Right lobe of liver (tissue), 4 donors: ENCODE measurements around the gene STOML3.

Experiments used
- POLR2A ChIP-seq: fragments of 450-650 bp; IDR thresholded peaks from one replicate; pipeline ENCODE4 v1.6.1; 2017; ENCODE audit warnings: antibody characterized with exemption, mild to moderate bottlenecking
- TF ChIP-seq, protein P1 (sequence below), 4 donors: fragments of 200-600 bp in 3 of 4; fragments of 450-650 bp in 1 of 4; IDR thresholded peaks; one replicate each; pipeline versions ENCODE4 v1.5.1 to v1.8.0; 2016 to 2022; ENCODE audit warnings: antibody characterized with exemption in 4 of 4, mild to moderate bottlenecking in 2 of 4
- donor health status: DM: no; HTN: no; CAD: no.
- donor health status: DM: no; HTN: no; CAD: no.
- donor health status: DM: no; HTN: yes; CAD: no.

- TF ChIP-seq POLR2A: no peak
- TF ChIP-seq, protein P1, sequence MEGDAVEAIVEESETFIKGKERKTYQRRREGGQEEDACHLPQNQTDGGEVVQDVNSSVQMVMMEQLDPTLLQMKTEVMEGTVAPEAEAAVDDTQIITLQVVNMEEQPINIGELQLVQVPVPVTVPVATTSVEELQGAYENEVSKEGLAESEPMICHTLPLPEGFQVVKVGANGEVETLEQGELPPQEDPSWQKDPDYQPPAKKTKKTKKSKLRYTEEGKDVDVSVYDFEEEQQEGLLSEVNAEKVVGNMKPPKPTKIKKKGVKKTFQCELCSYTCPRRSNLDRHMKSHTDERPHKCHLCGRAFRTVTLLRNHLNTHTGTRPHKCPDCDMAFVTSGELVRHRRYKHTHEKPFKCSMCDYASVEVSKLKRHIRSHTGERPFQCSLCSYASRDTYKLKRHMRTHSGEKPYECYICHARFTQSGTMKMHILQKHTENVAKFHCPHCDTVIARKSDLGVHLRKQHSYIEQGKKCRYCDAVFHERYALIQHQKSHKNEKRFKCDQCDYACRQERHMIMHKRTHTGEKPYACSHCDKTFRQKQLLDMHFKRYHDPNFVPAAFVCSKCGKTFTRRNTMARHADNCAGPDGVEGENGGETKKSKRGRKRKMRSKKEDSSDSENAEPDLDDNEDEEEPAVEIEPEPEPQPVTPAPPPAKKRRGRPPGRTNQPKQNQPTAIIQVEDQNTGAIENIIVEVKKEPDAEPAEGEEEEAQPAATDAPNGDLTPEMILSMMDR (IDR thresholded peaks at IDR 0.05): no peak
These were observed 9.9 kb downstream of the STOML3 start for GRCh38 chr13:38980750-38981078.
